A549 (cell line): ENCODE data around the gene ZNF790. TPM values are rescaled to one million over a fixed set of nuclear protein-coding genes. Genes with fewer than 3 reads are reported as not detected.

Experiments used
- ATAC-seq, 2 experiments: fragments of 200-7000 bp in 1 of 2; fragments of >200 bp in 1 of 2; cut with Nextera tagmentation in 1 of 2; cut with Tn5 transposase in 1 of 2; 3 replicates each; pipeline versions ENCODE4 v1.8.0 to v1.9.1; 2018 to 2020; ENCODE audit warnings: mild to moderate bottlenecking in 1 of 2, moderate library complexity in 1 of 2
- CTCF ChIA-PET: fragments of 300-600 bp; sonication (Branson Sonifier 250); formaldehyde crosslinking; extraction: SDS; loops from one replicate; lab custom pipeline; 2021; ENCODE audit warnings: antibody characterized with exemption, inconsistent platforms; lab: Yijun Ruan, JAX
- POLR2A ChIA-PET: fragments of 350-600 bp; formaldehyde crosslinking; extraction: SDS; loops from one replicate; lab custom pipeline; 2021; ENCODE audit warnings: antibody characterized with exemption, inconsistent platforms; lab: Yijun Ruan, JAX
- DNase-seq, 2 experiments: peaks; one replicate each; pipeline versions ENCODE4 v3.0.0 to v3.0.0-alpha.2; 2011 to 2016; ENCODE audit warnings: low read depth in 1 of 2, low spot score in 1 of 2
- FAIRE-seq: peaks from 2 replicates; lab custom pipeline; 2011; peaks lifted over from hg19 to GRCh38; lab: Jason Lieb, UNC
- H3K27ac ChIP-seq, 2 experiments: fragments of >200 bp; sonication (Bioruptor Twin); formaldehyde crosslinking; 3 replicates each; pipeline ENCODE4 v1.5.1; 2016 to 2017
- H3K4me1 ChIP-seq: fragments of >200 bp; sonication (Bioruptor Twin); formaldehyde crosslinking; 3 replicates; pipeline ENCODE4 v1.6.1; 2016
- H3K4me2 ChIP-seq: fragments of >200 bp; sonication (Bioruptor Twin); formaldehyde crosslinking; 3 replicates; pipeline ENCODE4 v1.6.1; 2016
- H3K4me3 ChIP-seq: fragments of >200 bp; sonication (Bioruptor Twin); formaldehyde crosslinking; 3 replicates; pipeline ENCODE4 v1.5.1; 2016
- H3K9me3 ChIP-seq: fragments of >200 bp; sonication (Bioruptor Twin); formaldehyde crosslinking; 3 replicates; pipeline ENCODE4 v1.6.1; 2016
- CHD2 ChIP-seq: fragments of 150-350 bp; IDR thresholded peaks from 2 replicates; pipeline ENCODE4 v1.6.1; 2014; ENCODE audit warnings: low read length; ENCODE audit not compliant: partially characterized antibody
- EHMT2 ChIP-seq: fragments of 200-600 bp; sonication (generic); IDR thresholded peaks from 2 replicates; pipeline ENCODE4 v1.6.1; 2016; ENCODE audit warnings: antibody characterized with exemption, low read depth, mild to moderate bottlenecking, moderate library complexity
- HEYL ChIP-seq: fragments of 250-450 bp; sonication (Bioruptor Pico); IDR thresholded peaks from 2 replicates; pipeline ENCODE4 v1.8.0; 2021; ENCODE audit warnings: mild to moderate bottlenecking, moderate library complexity
- HOXB13 ChIP-seq: fragments of 250-450 bp; sonication (Bioruptor Pico); IDR thresholded peaks from 2 replicates; pipeline ENCODE4 v1.5.0; 2020; ENCODE audit warnings: low read depth, mild to moderate bottlenecking, moderate library complexity
- JUN ChIP-seq, 2 experiments: fragments of >200 bp; sonication (Bioruptor Twin); formaldehyde crosslinking; IDR thresholded peaks; 2 replicates in 1 of 2; 3 replicates in 1 of 2; pipeline ENCODE4 v1.6.1; 2016 to 2017
- MAFK ChIP-seq: fragments of 450-650 bp; IDR thresholded peaks from 2 replicates; pipeline ENCODE4 v1.6.1; 2014; ENCODE audit not compliant: partially characterized antibody
- MAZ ChIP-seq: fragments of 150-350 bp; IDR thresholded peaks from 2 replicates; pipeline ENCODE4 v1.6.1; 2014; ENCODE audit warnings: antibody characterized with exemption, low read depth, low read length, borderline replicate concordance
- MYC ChIP-seq: IDR thresholded peaks from 2 replicates; pipeline ENCODE4 v1.6.1; 2012; ENCODE audit warnings: mild to moderate bottlenecking, inconsistent platforms, low read length, improper control_type of control experiment, borderline replicate concordance
- NFE2L2 ChIP-seq: fragments of 150-350 bp; conservative IDR thresholded peaks from 2 replicates; pipeline ENCODE4 v1.6.1; 2014; ENCODE audit warnings: low read length
- POLR2A ChIP-seq: IDR thresholded peaks from 2 replicates; pipeline ENCODE4 v1.6.1; 2012; ENCODE audit warnings: mild to moderate bottlenecking, low read length
- POLR2AphosphoS2 ChIP-seq: conservative IDR thresholded peaks from 2 replicates; pipeline ENCODE4 v1.6.1; 2012; ENCODE audit warnings: low read length, improper control_type of control experiment, inconsistent platforms
- RAD21 ChIP-seq, 2 experiments: fragments of >200 bp in 1 of 2; sonication (Bioruptor Twin) in 1 of 2; formaldehyde crosslinking in 1 of 2; IDR thresholded peaks in 1 of 2; conservative IDR thresholded peaks in 1 of 2; 2 replicates in 1 of 2; 3 replicates in 1 of 2; pipeline ENCODE4 v1.6.1; 2012 to 2018; ENCODE audit warnings: inconsistent platforms in 1 of 2
- RFX5 ChIP-seq: fragments of 450-650 bp; IDR thresholded peaks from 2 replicates; pipeline ENCODE4 v1.7.1; 2014; ENCODE audit warnings: antibody characterized with exemption, mild to moderate bottlenecking, moderate library complexity
- SREBF2 ChIP-seq: fragments of 450-650 bp; IDR thresholded peaks from 2 replicates; pipeline ENCODE4 v1.6.1; 2014; ENCODE audit warnings: mild to moderate bottlenecking, moderate library complexity
- TFCP2L1 ChIP-seq: fragments of 250-450 bp; sonication (Bioruptor Pico); IDR thresholded peaks from 2 replicates; pipeline ENCODE4 v1.5.0; 2021; ENCODE audit warnings: mild to moderate bottlenecking
- TP53 ChIP-seq: fragments of 250-450 bp; sonication (Bioruptor Pico); IDR thresholded peaks from 2 replicates; pipeline ENCODE4 v1.5.0; 2021; ENCODE audit warnings: mild to moderate bottlenecking, moderate library complexity
- ZFP36 ChIP-seq: fragments of 450-650 bp; IDR thresholded peaks from 2 replicates; pipeline ENCODE4 v1.6.1; 2014; ENCODE audit warnings: borderline replicate concordance; ENCODE audit not compliant: partially characterized antibody
- WGBS: methylation state at CpG from one replicate; pipeline ENCODE4 v1.1.6; 2017; ENCODE audit errors: missing lambda C conversion rate; 5-methylcytosine and 5-hydroxymethylcytosine counted together
- polyA plus RNA-seq, 4 experiments: library from polyadenylated mRNA; depleted of rRNA in 3 of 4; stranded (reverse); fragments of >200 nt; fragmentation: RNase III in 1 of 4; extraction: RNeasy Plus Mini Kit Qiagen cat#74134 plus additional on column Dnase treatment in 1 of 4; gene quantifications; 2 replicates in 3 of 4; 3 replicates in 1 of 4; pipeline ENCODE4 v1.2.3, GENCODE V29; 2011 to 2017
- TF ChIP-seq, protein P1 (sequence below): IDR thresholded peaks from 2 replicates; pipeline ENCODE4 v1.6.1; 2012
- TF ChIP-seq, protein P2 (sequence below): IDR thresholded peaks from 2 replicates; pipeline ENCODE4 v1.6.1; 2012; ENCODE audit warnings: low read depth, borderline replicate concordance
- TF ChIP-seq, protein P3 (sequence below): fragments of 200-600 bp; sonication (generic); IDR thresholded peaks from 2 replicates; pipeline ENCODE4 v1.6.1; 2016; ENCODE audit warnings: antibody characterized with exemption, mild to moderate bottlenecking, moderate library complexity
- TF ChIP-seq, protein P4 (sequence below): fragments of >200 bp; sonication (Bioruptor Twin); formaldehyde crosslinking; IDR thresholded peaks from 3 replicates; pipeline ENCODE4 v1.5.1; 2016
- TF ChIP-seq, protein P5 (sequence below): fragments of 150-350 bp; IDR thresholded peaks from 2 replicates; pipeline ENCODE4 v1.6.1; 2014; ENCODE audit warnings: low read depth, mild to moderate bottlenecking, low read length

The ZNF790 gene
- polyA plus RNA-seq, 2 of the 4 experiments (the other 2 are of a cell fraction), result 0.37 to 0.56 TPM

DNA sequence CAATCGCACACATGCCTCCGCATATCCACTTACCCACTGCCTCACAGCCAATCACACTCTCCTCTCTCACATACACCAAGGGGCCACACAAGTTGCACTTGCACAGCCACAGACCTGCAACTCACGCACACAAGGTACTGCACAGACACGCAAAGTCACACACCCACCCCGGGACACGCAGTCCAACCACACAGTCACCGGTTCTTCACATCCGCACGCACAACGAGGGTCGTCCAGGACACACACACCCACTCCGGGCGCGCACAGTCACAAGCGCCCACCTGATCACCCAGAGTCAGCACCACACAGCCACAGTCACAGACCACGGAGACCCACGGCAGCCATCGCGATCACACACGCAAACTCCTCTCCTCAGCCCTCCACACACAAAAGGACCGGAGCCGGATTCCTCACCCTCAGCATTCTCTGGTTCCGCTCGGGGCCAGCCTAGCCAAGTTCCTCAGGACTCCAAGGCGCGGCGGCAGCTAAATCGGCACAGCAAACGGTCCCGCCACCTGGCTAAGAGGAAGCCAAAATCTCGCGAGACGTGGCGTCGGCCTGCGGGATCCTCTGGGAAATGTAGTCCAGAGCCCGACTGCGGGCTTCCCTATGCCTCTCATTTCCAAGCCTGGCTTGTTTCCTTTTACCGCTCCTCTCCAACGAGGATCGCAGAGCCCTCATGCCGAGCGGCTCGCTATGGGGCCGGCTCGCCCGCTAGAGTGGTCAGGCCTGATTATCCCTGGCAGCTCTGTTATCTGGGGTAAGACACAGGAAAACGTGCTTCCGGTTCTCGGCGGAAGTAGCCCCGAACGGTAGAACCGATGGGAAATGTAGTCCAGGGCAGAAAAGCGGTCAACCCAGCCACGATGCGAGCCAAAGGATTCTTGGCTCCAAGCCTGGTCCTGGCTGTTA lies 65.6 kb downstream of the ZNF790 start, which contains the start of gene ZNF850:
Gene ZNF850, minus strand, starts transcription at position 497 of the 912 bp plus-strand sequence. CDS start 10,201 bp downstream, outside the sequence.
- Histone ChIP-seq H3K27ac (peak within 1 kb of the TSS; percentile 63 to 82), H3K4me2 (peak within 1 kb of the TSS; percentile 69), H3K4me1 (no peaks in the 10 kb centered on the region), H3K9me3 (peaks cover 99% of the 10 kb centered on the region), H3K4me3 (peak within 1 kb of the TSS; percentile 73)
- peak; percentile 89 to 96 for DNase-seq
- POLR2A ChIA-PET, result interaction anchor here (0.5 to 1.3 kb wide), 6 partner anchors 78 to 1155 kb away, joined by 3 to 6 read pairs (median 3); partner anchors contain the start of genes ZNF260, ZNF345, ZNF566 and ZNF570
- TF ChIP-seq, protein P1, sequence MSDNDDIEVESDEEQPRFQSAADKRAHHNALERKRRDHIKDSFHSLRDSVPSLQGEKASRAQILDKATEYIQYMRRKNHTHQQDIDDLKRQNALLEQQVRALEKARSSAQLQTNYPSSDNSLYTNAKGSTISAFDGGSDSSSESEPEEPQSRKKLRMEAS, result peak; percentile 79
- TF ChIP-seq JUN (IDR thresholded peaks at IDR 0.05) (peak in 1 of 2 experiments; percentile 57; a peak in 2 of 5 replicates), HEYL (CRISPR knock-in tag) (no peak), HOXB13 (CRISPR knock-in tag) (peak; percentile 67; the same call in 1 of the 2 replicates), POLR2A (peak; percentile 25; the same call in 1 of the 2 replicates), CHD2 (peak; percentile 90), RAD21 (conservative IDR thresholded peaks at IDR 0.05 in 1 of 2, IDR thresholded peaks at IDR 0.05 in 1 of 2) (no peak), EHMT2 (no peak)
- TF ChIP-seq, protein P2, sequence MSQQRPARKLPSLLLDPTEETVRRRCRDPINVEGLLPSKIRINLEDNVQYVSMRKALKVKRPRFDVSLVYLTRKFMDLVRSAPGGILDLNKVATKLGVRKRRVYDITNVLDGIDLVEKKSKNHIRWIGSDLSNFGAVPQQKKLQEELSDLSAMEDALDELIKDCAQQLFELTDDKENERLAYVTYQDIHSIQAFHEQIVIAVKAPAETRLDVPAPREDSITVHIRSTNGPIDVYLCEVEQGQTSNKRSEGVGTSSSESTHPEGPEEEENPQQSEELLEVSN, result peak; percentile 67; the same call in 1 of the 2 replicates
- TF ChIP-seq, protein P3, sequence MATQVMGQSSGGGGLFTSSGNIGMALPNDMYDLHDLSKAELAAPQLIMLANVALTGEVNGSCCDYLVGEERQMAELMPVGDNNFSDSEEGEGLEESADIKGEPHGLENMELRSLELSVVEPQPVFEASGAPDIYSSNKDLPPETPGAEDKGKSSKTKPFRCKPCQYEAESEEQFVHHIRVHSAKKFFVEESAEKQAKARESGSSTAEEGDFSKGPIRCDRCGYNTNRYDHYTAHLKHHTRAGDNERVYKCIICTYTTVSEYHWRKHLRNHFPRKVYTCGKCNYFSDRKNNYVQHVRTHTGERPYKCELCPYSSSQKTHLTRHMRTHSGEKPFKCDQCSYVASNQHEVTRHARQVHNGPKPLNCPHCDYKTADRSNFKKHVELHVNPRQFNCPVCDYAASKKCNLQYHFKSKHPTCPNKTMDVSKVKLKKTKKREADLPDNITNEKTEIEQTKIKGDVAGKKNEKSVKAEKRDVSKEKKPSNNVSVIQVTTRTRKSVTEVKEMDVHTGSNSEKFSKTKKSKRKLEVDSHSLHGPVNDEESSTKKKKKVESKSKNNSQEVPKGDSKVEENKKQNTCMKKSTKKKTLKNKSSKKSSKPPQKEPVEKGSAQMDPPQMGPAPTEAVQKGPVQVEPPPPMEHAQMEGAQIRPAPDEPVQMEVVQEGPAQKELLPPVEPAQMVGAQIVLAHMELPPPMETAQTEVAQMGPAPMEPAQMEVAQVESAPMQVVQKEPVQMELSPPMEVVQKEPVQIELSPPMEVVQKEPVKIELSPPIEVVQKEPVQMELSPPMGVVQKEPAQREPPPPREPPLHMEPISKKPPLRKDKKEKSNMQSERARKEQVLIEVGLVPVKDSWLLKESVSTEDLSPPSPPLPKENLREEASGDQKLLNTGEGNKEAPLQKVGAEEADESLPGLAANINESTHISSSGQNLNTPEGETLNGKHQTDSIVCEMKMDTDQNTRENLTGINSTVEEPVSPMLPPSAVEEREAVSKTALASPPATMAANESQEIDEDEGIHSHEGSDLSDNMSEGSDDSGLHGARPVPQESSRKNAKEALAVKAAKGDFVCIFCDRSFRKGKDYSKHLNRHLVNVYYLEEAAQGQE, result peak; percentile 79
- ATAC-seq, result peak; percentile 93 to 96
- no peak for FAIRE-seq
- CTCF ChIA-PET, result no interaction called here
- 3% methylated on average over 49 of the region's 57 CpGs for WGBS

DNA sequence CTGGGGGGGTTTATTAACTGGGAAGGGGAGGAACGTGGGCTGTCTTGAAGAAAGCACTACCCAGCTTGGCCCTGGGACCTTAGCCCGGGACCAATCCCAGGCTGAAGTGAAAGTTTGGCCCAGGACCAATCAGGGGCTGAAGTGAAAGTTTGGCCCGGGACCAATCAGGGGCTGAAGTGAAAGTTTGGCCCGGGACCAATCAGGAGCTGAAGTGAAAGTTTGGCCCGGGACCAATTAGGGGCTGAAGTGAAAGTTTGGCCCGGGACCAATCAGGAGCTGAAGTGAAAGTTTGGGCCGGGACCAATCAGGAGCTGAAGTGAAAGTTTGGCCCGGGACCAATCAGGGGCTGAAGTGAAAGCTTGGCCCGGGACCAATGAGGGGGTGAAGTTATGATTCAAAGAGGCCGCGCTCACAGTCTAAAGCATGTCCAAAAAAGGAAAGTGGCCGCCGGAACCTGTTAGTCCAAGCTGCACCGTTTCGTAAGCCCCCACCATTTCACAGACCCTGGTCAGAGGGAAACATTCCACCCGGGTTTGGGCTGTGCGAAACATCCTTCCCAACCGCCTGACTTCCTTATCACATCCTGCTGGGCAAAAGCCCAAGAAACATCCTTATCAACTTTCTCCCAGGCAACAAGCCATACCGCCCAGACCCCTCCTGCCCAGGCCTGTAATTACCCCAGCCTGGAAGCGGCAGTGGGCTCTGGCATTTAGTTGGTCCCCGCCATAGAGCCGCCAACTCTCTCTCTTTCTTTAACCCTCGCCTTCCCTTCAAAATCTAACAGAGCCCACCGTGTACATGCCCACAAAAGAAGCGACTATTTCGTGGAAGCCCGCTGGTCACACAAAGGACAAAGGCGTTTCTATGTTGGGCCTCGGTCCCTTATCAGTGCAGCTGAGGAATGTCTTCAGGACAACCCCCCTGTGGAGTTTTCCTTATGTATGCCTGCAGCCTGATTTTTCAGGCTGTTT lies 66.6 kb downstream of the ZNF790 start:
- no peak for TF ChIP-seq TP53
- no peak for TF ChIP-seq TFCP2L1 (CRISPR knock-in tag)
- TF ChIP-seq ZFP36, result no peak
- TF ChIP-seq HOXB13 (CRISPR knock-in tag), result no peak
- TF ChIP-seq, protein P4, sequence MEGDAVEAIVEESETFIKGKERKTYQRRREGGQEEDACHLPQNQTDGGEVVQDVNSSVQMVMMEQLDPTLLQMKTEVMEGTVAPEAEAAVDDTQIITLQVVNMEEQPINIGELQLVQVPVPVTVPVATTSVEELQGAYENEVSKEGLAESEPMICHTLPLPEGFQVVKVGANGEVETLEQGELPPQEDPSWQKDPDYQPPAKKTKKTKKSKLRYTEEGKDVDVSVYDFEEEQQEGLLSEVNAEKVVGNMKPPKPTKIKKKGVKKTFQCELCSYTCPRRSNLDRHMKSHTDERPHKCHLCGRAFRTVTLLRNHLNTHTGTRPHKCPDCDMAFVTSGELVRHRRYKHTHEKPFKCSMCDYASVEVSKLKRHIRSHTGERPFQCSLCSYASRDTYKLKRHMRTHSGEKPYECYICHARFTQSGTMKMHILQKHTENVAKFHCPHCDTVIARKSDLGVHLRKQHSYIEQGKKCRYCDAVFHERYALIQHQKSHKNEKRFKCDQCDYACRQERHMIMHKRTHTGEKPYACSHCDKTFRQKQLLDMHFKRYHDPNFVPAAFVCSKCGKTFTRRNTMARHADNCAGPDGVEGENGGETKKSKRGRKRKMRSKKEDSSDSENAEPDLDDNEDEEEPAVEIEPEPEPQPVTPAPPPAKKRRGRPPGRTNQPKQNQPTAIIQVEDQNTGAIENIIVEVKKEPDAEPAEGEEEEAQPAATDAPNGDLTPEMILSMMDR, result no peak
- no peak for TF ChIP-seq RFX5
- TF ChIP-seq, protein P2, result no peak
- TF ChIP-seq MAFK, result no peak
- TF ChIP-seq SREBF2, result no peak
- TF ChIP-seq MAZ, result no peak
- TF ChIP-seq EHMT2, result no peak
- TF ChIP-seq MYC, result no peak
- TF ChIP-seq, protein P5, sequence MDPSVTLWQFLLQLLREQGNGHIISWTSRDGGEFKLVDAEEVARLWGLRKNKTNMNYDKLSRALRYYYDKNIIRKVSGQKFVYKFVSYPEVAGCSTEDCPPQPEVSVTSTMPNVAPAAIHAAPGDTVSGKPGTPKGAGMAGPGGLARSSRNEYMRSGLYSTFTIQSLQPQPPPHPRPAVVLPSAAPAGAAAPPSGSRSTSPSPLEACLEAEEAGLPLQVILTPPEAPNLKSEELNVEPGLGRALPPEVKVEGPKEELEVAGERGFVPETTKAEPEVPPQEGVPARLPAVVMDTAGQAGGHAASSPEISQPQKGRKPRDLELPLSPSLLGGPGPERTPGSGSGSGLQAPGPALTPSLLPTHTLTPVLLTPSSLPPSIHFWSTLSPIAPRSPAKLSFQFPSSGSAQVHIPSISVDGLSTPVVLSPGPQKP, result no peak
- TF ChIP-seq POLR2AphosphoS2, result no peak
- no peak for TF ChIP-seq NFE2L2
- H3K27ac ChIP-seq, result no peak overlapping the region
- CTCF ChIA-PET, result interaction anchor here (0.7 to 0.9 kb wide), 2 partner anchors 18 to 220 kb away, joined by 3 read pairs; no protein-coding TSS in a partner anchor

More for the DNA sequence above, 66.6 kb downstream of the ZNF790 start:
- 19% methylated on average over 29 of the region's 29 CpGs for WGBS
- no peak for ATAC-seq
- POLR2A ChIA-PET, result no interaction called here
- no peak for FAIRE-seq
- Histone ChIP-seq H3K4me1 (no peaks in the 10 kb centered on the region), H3K4me3 (peak overlapping the region; percentile 73), H3K9me3 (peaks cover 99% of the 10 kb centered on the region), H3K4me2 (peak overlapping the region; percentile 69)
- DNase-seq, result peak in 1 of 2 experiments; percentile 60
